HG03280 (cell line): ENCODE results near the gene TREM2.
"Not testable (repeated sequence)": the region's sequence is repeated elsewhere in the genome, so short reads cannot be mapped to it uniquely, and the experiment has no call there.

Experiments used
- ATAC-seq: cut with Tn5 transposase; IDR thresholded peaks from one replicate; pipeline ENCODE4 v1.9.1; 2021; ENCODE audit warnings: mild to moderate bottlenecking, moderate library complexity; ENCODE audit not compliant: unreplicated experiment

Gene TREM2

GRCh38 chr6:41156001-41156400 lies 6.9 kb downstream of the TREM2 start:
- ATAC-seq = no peak

DNA sequence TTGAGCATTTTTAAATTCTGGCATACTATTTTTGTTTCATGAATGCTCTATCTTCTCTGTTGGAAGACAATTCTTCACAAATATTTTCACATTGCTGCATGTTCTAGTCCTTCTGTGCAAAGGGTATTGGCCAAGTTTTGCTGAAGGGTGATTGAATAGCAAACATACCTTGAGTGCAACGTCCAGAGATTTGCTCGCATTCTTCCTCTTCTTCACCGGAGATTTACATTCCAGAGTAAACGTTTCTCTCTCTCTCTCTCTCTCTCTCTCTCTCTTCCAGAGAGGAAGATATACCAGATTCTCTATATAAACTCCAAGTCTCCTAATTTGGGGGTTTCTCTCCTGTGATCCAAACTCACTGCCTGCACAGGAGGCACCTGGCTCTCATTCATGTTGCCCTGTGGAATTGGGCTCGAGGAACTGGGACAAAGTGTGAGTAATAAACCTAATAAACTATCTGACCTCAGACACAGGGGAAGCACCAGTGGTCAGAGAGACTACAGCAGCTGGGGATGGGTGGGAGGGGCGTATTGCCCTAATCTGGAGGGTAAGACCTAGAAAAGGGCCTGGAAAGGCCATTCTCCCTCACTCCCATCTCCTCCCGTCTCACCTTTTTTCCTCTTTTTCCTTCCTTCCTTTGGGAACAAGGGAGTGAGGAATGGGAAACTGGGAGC lies 7.6 kb downstream of the TREM2 start:
- no peak for ATAC-seq

DNA sequence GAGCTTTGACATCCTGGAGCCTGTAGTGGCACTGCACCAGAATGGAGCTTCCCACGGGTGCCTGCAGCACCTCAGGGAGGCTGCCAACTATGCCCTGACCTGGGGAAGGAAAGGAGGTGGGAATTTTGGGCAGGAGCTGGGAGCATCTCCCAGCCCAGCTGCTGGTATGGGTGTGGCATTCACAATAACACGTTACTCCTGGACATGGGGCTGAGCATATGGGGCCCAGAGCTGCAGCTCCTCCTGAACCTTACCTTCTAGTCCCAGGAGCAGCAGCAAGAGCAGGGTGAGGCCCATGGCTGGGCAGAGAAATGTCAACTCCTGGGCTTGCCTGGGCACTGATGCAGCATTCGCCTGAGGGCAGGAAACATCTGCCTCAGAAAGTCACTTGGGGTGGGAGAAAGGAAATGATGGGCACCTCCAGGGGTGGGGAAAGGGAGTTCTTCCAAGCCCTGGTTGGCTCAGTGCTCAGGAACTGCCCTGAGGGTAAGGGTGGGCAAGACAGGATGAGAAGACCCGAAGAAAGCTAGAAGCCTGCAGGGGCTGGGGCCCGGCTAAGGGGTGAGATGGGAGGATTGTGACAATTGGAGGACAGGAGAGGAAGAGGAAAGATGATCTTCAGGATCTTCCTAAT lies 8.8 kb downstream of the TREM2 start, which contains the start of gene TREML1:
TSS of gene TREML1 (minus strand) at position 356 of the 634 bp plus-strand sequence. CDS start at position 297, 59 bp downstream.
- ATAC-seq = no peak

DNA sequence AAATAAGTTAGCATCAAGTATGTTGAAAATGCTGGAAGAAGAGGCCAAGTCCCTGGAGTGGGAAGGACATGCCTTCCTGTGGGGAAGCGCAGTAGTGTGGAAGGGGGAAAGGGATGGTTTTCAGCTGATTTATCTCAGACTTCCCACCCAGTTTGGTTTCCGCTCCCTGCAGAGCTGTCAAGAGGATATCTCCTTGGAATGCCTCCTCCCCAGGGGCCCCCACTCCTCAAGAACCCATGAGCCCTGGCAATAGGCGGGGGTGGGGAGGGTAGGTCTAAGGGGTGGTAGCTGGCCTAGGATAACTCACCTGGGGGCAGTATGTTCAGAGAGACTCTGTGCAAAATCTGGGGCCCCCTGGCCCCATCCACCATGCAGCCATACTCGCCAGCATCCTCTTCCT lies 9.5 kb downstream of the TREM2 start:
- no peak for ATAC-seq

DNA sequence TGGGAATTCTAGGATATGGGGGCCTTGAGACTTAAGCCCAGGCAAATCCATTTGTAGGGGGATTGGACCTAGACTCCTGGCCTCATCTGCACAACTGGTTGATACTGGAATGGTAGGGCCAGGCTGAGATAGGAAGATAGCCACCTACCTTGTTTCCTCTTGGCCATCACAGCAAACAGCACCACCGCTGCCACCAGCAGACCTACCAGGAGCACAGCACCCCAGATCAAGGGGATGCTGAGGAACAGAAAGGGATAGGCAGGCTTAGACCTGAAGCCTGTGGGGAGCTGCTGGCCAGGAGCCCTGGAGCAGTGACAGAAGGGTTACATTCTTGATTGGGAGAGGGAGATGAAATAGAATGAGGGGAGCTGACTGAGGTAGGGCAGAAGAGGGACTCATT lies 12.2 kb downstream of the TREM2 start:
- ATAC-seq = no peak

- no peak for ATAC-seq
Measured at GRCh38 chr6:41147917-41148316, 15.0 kb downstream of the TREM2 start.

- no peak for ATAC-seq
Measured at GRCh38 chr6:41136911-41137310, 26.0 kb downstream of the TREM2 start.

DNA sequence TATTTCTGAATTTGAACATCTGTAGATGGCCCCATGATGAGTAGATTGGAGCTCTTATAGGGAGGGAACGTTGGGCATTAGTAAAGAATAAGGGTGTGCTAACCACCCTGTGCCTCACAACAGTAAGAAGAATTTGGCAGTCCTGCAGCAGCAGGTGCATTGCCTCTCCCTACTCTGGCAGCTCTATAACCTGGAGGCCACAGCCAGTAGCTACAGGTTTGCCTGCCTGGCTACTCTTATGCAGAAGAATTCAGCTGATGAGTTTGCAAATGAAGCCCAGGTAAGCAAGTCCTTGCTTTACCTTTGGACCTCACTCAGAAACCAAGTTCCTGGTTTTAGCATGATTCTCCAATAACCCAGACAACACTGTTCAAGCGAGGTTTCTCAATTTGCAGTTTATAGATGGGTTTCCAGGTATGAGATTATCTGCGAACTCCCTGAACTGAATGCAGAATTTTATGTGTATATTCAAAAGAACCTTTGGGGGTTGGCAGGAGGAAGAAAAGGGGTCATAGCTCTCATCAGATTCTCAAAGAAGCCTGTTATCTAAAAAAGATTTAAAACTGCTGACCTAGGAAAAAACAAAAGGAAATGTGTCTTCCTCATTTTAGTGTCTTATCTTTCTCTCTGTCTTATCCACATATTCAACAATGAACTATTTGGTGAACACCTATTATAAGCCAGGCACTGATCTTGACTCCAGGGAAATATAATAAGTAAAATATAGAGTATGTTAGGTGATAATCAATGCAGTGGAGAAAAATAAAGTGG lies 27.7 kb downstream of the TREM2 start:
- no peak for ATAC-seq

- no peak for ATAC-seq
Measured at GRCh38 chr6:41132254-41132653, 30.7 kb downstream of the TREM2 start.

DNA sequence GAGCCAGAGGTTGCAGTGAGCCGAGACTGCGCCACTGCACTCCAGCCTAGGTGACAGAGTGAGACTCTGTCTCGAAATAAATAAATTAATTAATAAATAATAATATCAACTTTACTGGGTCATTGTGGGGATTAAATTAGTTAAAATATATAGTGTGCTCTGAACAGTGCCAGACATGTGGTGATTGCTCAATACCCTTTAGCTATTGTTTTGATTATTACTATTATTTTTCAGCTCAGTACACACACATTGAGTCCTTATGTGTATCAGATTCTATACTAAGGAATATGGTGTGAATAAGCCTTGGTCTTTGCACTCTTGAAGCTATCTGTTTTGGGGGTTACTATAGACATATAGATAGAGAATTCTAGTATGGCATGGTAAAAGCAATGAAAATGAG lies 37.6 kb downstream of the TREM2 start:
- no peak for ATAC-seq

- no peak for ATAC-seq
Measured at GRCh38 chr6:41122918-41123317, 40.0 kb downstream of the TREM2 start.

GRCh38 chr6:41122373-41122772 lies 40.5 kb downstream of the TREM2 start:
- no peak for ATAC-seq

GRCh38 chr6:41120058-41120457 lies 42.9 kb downstream of the TREM2 start:
- ATAC-seq = no peak

DNA sequence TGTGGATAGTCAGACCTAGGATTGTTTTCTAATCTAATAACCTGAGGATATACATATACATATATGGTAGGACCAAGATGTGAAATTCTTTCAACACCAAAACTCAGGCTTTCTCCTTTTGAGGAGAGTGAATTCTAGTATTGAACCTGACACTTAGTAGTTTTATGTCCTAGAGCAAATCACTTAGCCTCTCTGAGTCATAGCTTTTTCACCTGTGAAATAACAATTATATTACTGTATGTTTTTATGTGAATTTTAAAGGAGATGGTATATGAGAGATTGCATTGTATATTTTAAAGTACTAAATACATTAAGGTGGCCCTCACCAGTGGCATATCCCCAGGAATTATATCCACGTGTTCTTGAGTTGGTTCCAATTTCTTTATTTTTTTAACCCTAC lies 43.4 kb downstream of the TREM2 start:
- no peak for ATAC-seq

DNA sequence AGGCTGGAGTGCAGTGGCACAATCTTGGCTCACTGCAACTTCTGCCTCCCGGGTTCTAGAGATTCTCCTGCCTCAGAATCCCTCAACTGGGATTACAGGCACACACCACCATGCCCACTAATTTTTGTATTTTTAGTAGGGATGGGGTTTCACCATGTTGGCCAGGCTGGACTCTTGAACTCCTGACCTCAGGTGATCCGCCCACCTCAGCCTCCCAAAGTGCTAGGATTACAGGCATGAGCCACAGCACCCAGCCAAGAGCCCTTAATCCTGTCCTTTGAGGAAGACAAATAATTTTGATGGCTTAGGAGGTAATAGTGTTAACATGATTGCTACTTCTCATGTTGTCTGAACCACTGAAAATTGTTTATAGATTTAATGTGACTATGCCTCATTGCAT lies 47.9 kb downstream of the TREM2 start:
- not testable (repeated sequence) for ATAC-seq

DNA sequence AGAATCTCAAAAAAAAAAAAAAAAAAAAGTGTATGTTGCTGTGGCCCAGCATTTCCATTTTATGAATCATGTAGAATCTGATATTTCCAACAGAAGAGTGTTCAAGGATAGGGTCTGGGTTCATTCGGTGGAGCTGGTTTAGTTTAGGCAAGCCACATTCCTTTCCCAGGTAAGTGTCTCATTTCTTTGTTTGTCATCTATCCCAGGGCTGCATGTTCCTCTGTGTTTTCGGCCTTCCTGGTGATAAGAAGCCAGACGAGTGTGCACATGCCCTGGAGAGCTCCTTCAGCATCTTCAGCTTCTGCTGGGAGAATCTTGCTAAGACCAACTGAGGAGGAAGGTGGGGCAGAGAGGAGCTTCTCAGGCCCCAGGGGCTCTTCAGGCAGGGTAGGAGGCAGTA lies 51.9 kb downstream of the TREM2 start:
- ATAC-seq = no peak
